ENCODE data around the gene TTLL12. TPM values are rescaled to one million over a fixed set of nuclear protein-coding genes. Genes with fewer than 3 reads are reported as not detected.
A peak's percentile ranks its signal among the peaks of the same experiment; 100 is the strongest.

TTLL12 gene
- total and polyA plus RNA-seq, 4 donors: 12.2 to 16.4 (median 13.4) TPM

GRCh38 chr22:43205748-43206508 lies 19.0 kb upstream of the TTLL12 start:
- Histone ChIP-seq H3K4me1 (ENCODE audit: control insufficient read depth in 1 of 2, insufficient read depth in 2 of 2, low read length in 2 of 2) (no peaks in the 10 kb centered on the region), H3K27ac (ENCODE audit: low read depth in 1 of 2, low read length in 2 of 2) (no peak overlapping the region), H3K4me3 (ENCODE audit: low read length in 2 of 2) (no peak overlapping the region), H3K36me3 (ENCODE audit: control insufficient read depth in 1 of 2, insufficient read depth in 2 of 2, low read length in 1 of 2) (no peaks in the 10 kb centered on the region), H3K27me3 (ENCODE audit: control insufficient read depth in 1 of 2, insufficient read depth in 2 of 2, low read length in 1 of 2) (no peaks in the 10 kb centered on the region), H3K9me3 (ENCODE audit: control insufficient read depth, low read length) (no peaks in the 10 kb centered on the region)
- ATAC-seq (ENCODE audit: low FRiP score) (no peak), DNase-seq (peak; percentile 15 to 38)
- whole genome bisulfite sequencing, 2 donors: 72 to 75% methylated on average over 5 of the region's 5 CpGs
- intact Hi-C loops (cut with DNase I): no loop called here

- DNase-seq: peak; percentile 43 to 60
- WGBS, 2 donors: 81 to 89% methylated on average over 7 to 9 of the region's 9 CpGs
Measured at GRCh38 chr22:43205261-43205691, 18.3 kb upstream of the TTLL12 start.

GRCh38 chr22:43203471-43203981 lies 16.6 kb upstream of the TTLL12 start:
- H3K27me3 ChIP-seq (ENCODE audit: control insufficient read depth in 1 of 2, insufficient read depth in 2 of 2, low read length in 1 of 2): no peaks in the 10 kb centered on the region
- 64 to 66% methylated on average over 19 to 20 of the region's 20 CpGs for WGBS, 2 donors
- H3K4me1 ChIP-seq (ENCODE audit: control insufficient read depth in 1 of 2, insufficient read depth in 2 of 2, low read length in 2 of 2): no peaks in the 10 kb centered on the region
- no peak overlapping the region for H3K4me3 ChIP-seq (ENCODE audit: low read length in 2 of 2)
- DNase-seq (peak; percentile 38 to 57), ATAC-seq (ENCODE audit: low FRiP score) (no peak)
- no peak overlapping the region for H3K27ac ChIP-seq (ENCODE audit: low read depth in 1 of 2, low read length in 2 of 2)
- H3K9me3 ChIP-seq (ENCODE audit: control insufficient read depth, low read length): no peaks in the 10 kb centered on the region
- no peaks in the 10 kb centered on the region for H3K36me3 ChIP-seq (ENCODE audit: control insufficient read depth in 1 of 2, insufficient read depth in 2 of 2, low read length in 1 of 2)
- intact Hi-C loops (cut with DNase I): no loop called here

More at GRCh38 chr22:43205261-43205691, 18.3 kb upstream of the TTLL12 start:
- ATAC-seq (ENCODE audit: low FRiP score): no peak
- Histone ChIP-seq H3K9me3 (ENCODE audit: control insufficient read depth, low read length) (no peaks in the 10 kb centered on the region), H3K4me3 (ENCODE audit: low read length in 2 of 2) (no peak overlapping the region), H3K36me3 (ENCODE audit: control insufficient read depth in 1 of 2, insufficient read depth in 2 of 2, low read length in 1 of 2) (no peaks in the 10 kb centered on the region), H3K27ac (ENCODE audit: low read depth in 1 of 2, low read length in 2 of 2) (no peak overlapping the region), H3K27me3 (ENCODE audit: control insufficient read depth in 1 of 2, insufficient read depth in 2 of 2, low read length in 1 of 2) (no peaks in the 10 kb centered on the region), H3K4me1 (ENCODE audit: control insufficient read depth in 1 of 2, insufficient read depth in 2 of 2, low read length in 2 of 2) (no peaks in the 10 kb centered on the region)
- intact Hi-C loops (cut with DNase I): no loop called here

- Histone ChIP-seq H3K36me3 (ENCODE audit: control insufficient read depth in 1 of 2, insufficient read depth in 2 of 2, low read length in 1 of 2) (no peaks in the 10 kb centered on the region), H3K27ac (ENCODE audit: low read depth in 1 of 2, low read length in 2 of 2) (no peak overlapping the region), H3K27me3 (ENCODE audit: control insufficient read depth in 1 of 2, insufficient read depth in 2 of 2, low read length in 1 of 2) (no peaks in the 10 kb centered on the region), H3K9me3 (ENCODE audit: control insufficient read depth, low read length) (no peaks in the 10 kb centered on the region), H3K4me3 (ENCODE audit: low read length in 2 of 2) (no peak overlapping the region), H3K4me1 (ENCODE audit: control insufficient read depth in 1 of 2, insufficient read depth in 2 of 2, low read length in 2 of 2) (no peaks in the 10 kb centered on the region)
- intact Hi-C loops (cut with DNase I): no loop called here
- 81 to 82% methylated on average over 13 of the region's 13 CpGs for WGBS, 2 donors
- DNase-seq: peak; percentile 18 to 42
- no peak for ATAC-seq (ENCODE audit: low FRiP score)
Measured at GRCh38 chr22:43202756-43203410, 15.9 kb upstream of the TTLL12 start.

GRCh38 chr22:43202326-43202725 lies 15.4 kb upstream of the TTLL12 start:
- H3K36me3 ChIP-seq (ENCODE audit: control insufficient read depth in 1 of 2, insufficient read depth in 2 of 2, low read length in 1 of 2): no peaks in the 10 kb centered on the region
- DNase-seq (peak; percentile 17 to 54), ATAC-seq (ENCODE audit: low FRiP score) (no peak)
- H3K27me3 ChIP-seq (ENCODE audit: control insufficient read depth in 1 of 2, insufficient read depth in 2 of 2, low read length in 1 of 2): no peaks in the 10 kb centered on the region
- no peaks in the 10 kb centered on the region for H3K4me1 ChIP-seq (ENCODE audit: control insufficient read depth in 1 of 2, insufficient read depth in 2 of 2, low read length in 2 of 2)
- no peaks in the 10 kb centered on the region for H3K9me3 ChIP-seq (ENCODE audit: control insufficient read depth, low read length)
- no peak overlapping the region for H3K4me3 ChIP-seq (ENCODE audit: low read length in 2 of 2)
- 94% methylated on average over 10 of the region's 10 CpGs for WGBS, 2 donors
- no peak overlapping the region for H3K27ac ChIP-seq (ENCODE audit: low read depth in 1 of 2, low read length in 2 of 2)
- intact Hi-C loops (cut with DNase I): no loop called here

GRCh38 chr22:43201486-43202219 lies 14.7 kb upstream of the TTLL12 start:
- DNase-seq (peak; percentile 35 to 66), ATAC-seq (ENCODE audit: low FRiP score) (no peak)
- no peaks in the 10 kb centered on the region for H3K9me3 ChIP-seq (ENCODE audit: control insufficient read depth, low read length)
- 92 to 93% methylated on average over 26 of the region's 26 CpGs for WGBS, 2 donors
- no peak overlapping the region for H3K27ac ChIP-seq (ENCODE audit: low read depth in 1 of 2, low read length in 2 of 2)
- H3K36me3 ChIP-seq (ENCODE audit: control insufficient read depth in 1 of 2, insufficient read depth in 2 of 2, low read length in 1 of 2): no peaks in the 10 kb centered on the region
- H3K27me3 ChIP-seq (ENCODE audit: control insufficient read depth in 1 of 2, insufficient read depth in 2 of 2, low read length in 1 of 2): no peaks in the 10 kb centered on the region
- intact Hi-C loops (cut with DNase I): no loop called here
- no peak overlapping the region for H3K4me3 ChIP-seq (ENCODE audit: low read length in 2 of 2)
- H3K4me1 ChIP-seq (ENCODE audit: control insufficient read depth in 1 of 2, insufficient read depth in 2 of 2, low read length in 2 of 2): no peaks in the 10 kb centered on the region

- intact Hi-C loops (cut with DNase I): no loop called here
- ATAC-seq (ENCODE audit: low FRiP score): no peak
Measured at GRCh38 chr22:43200555-43200954, 13.6 kb upstream of the TTLL12 start.

GRCh38 chr22:43200031-43200430 lies 13.1 kb upstream of the TTLL12 start:
- peak; percentile 28 for ATAC-seq (ENCODE audit: low FRiP score)
- no peak for DNase-seq
- 81 to 90% methylated on average over 17 of the region's 17 CpGs for WGBS, 2 donors
- Histone ChIP-seq H3K27me3 (ENCODE audit: control insufficient read depth in 1 of 2, insufficient read depth in 2 of 2, low read length in 1 of 2) (no peaks in the 10 kb centered on the region), H3K9me3 (ENCODE audit: control insufficient read depth, low read length) (no peaks in the 10 kb centered on the region), H3K4me3 (ENCODE audit: low read length in 2 of 2) (no peak overlapping the region), H3K4me1 (ENCODE audit: control insufficient read depth in 1 of 2, insufficient read depth in 2 of 2, low read length in 2 of 2) (no peaks in the 10 kb centered on the region), H3K27ac (ENCODE audit: low read depth in 1 of 2, low read length in 2 of 2) (no peak overlapping the region), H3K36me3 (ENCODE audit: control insufficient read depth in 1 of 2, insufficient read depth in 2 of 2, low read length in 1 of 2) (no peaks in the 10 kb centered on the region)
- intact Hi-C loops (cut with DNase I): no loop called here

More at GRCh38 chr22:43200555-43200954, 13.6 kb upstream of the TTLL12 start:
- H3K4me1 ChIP-seq (ENCODE audit: control insufficient read depth in 1 of 2, insufficient read depth in 2 of 2, low read length in 2 of 2): no peaks in the 10 kb centered on the region
- no peak for DNase-seq
- H3K4me3 ChIP-seq (ENCODE audit: low read length in 2 of 2): no peak overlapping the region
- 89 to 90% methylated on average over 13 of the region's 13 CpGs for WGBS, 2 donors
- H3K27me3 ChIP-seq (ENCODE audit: control insufficient read depth in 1 of 2, insufficient read depth in 2 of 2, low read length in 1 of 2): no peaks in the 10 kb centered on the region
- no peaks in the 10 kb centered on the region for H3K36me3 ChIP-seq (ENCODE audit: control insufficient read depth in 1 of 2, insufficient read depth in 2 of 2, low read length in 1 of 2)
- no peaks in the 10 kb centered on the region for H3K9me3 ChIP-seq (ENCODE audit: control insufficient read depth, low read length)
- no peak overlapping the region for H3K27ac ChIP-seq (ENCODE audit: low read depth in 1 of 2, low read length in 2 of 2)

Measured in aorta (tissue), 5 donors.